DMS79 treated with DMSO at 0.1 percent for 48 hours (cell line): ENCODE measurements around the gene CUL7.

Source experiments
- DNase-seq: peaks from one replicate; lab custom pipeline; 2025; lab: John Stamatoyannopoulos, UW

The CUL7 gene

GRCh38 chr6:43077333-43077809 lies 23.7 kb upstream of the CUL7 start:
- no peak for DNase-seq

GRCh38 chr6:43076464-43077332 lies 23.0 kb upstream of the CUL7 start:
- DNase-seq: peak; percentile 64

- DNase-seq: peak; percentile 84
Measured at GRCh38 chr6:43075670-43076463, 22.2 kb upstream of the CUL7 start, which contains the start of gene PTK7. PTK7 (plus strand) TSS chr6:43076314; CDS start chr6:43076489, 175 bp downstream.

GRCh38 chr6:43074847-43075669 lies 21.4 kb upstream of the CUL7 start:
- no peak for DNase-seq

GRCh38 chr6:43070028-43070632 lies 16.5 kb upstream of the CUL7 start:
- peak; percentile 54 for DNase-seq

- no peak for DNase-seq
Measured at GRCh38 chr6:43062818-43063217, 9.2 kb upstream of the CUL7 start.

- no peak for DNase-seq
Measured at GRCh38 chr6:43061861-43062260, 8.2 kb upstream of the CUL7 start.

GRCh38 chr6:43060755-43061633 lies 7.3 kb upstream of the CUL7 start:
- no peak for DNase-seq

- peak; percentile 41 for DNase-seq
Measured at GRCh38 chr6:43060034-43060754, 6.5 kb upstream of the CUL7 start.

- DNase-seq: peak; percentile 97
Measured at GRCh38 chr6:43059168-43060033, 5.8 kb upstream of the CUL7 start, which contains the start of the genes KLC4 and MRPL2. KLC4 (plus strand) TSS chr6:43059631; CDS start chr6:43061336, 1,705 bp downstream. MRPL2 (minus strand) TSS chr6:43059434; CDS start chr6:43059381, 53 bp downstream.

GRCh38 chr6:43058531-43058930 lies 4.9 kb upstream of the CUL7 start:
- DNase-seq: no peak

GRCh38 chr6:43055966-43056365 lies 2.3 kb upstream of the CUL7 start:
- no peak for DNase-seq

GRCh38 chr6:43054206-43054943 lies 724 bp upstream of the CUL7 start:
- DNase-seq: no peak

GRCh38 chr6:43052842-43053544 lies 658 bp downstream of the CUL7 start:
- peak; percentile 23 for DNase-seq

- no peak for DNase-seq
Measured at GRCh38 chr6:43052225-43052841, 1.3 kb downstream of the CUL7 start.

- no peak for DNase-seq
Measured at GRCh38 chr6:43050981-43051380, 2.7 kb downstream of the CUL7 start.

GRCh38 chr6:43047998-43048397 lies 5.7 kb downstream of the CUL7 start:
- DNase-seq: no peak
